ENCODE data around the gene PEF1.

PEF1 gene

DNA sequence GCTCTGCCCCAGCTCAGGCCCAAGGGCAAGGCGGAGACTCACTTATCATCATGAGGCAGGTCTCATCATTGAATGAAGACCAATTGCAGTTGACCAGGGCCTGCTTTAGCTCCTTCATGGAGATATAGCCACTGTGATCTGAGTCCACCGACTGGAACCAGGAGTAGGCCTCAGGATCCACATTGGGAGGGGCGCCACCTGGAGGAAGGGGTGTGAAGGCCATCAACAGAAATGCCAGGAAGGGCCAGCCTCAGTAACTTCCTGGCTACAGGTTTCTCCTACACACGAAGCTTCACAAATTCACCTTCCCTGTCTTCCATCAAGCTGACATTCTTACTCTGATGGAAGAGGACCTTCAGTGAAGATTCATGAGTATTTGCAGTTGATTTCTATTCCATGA lies 11.6 kb downstream of the PEF1 start:
- ChIA-PET CTCF (interaction anchor here (0.6 to 1.9 kb wide), 5 partner anchors 10 to 244 kb away, joined by 3 to 7 read pairs (median 3); partner anchors contain the start of gene PEF1), POLR2A (interaction anchor here (0.9 kb wide), 1 partner anchor 9 kb away, joined by 3 read pairs; no protein-coding TSS in a partner anchor)
- no peak for TF ChIP-seq SP1 (IDR thresholded peaks at IDR 0.05)
- TF ChIP-seq NFRKB (IDR thresholded peaks at IDR 0.05): no peak
- no peak for TF ChIP-seq FOXK2 (IDR thresholded peaks at IDR 0.05)
- no peak for TF ChIP-seq CTBP1 (IDR thresholded peaks at IDR 0.05; ENCODE audit: borderline replicate concordance)
- no peak for TF ChIP-seq SUZ12 (IDR thresholded peaks at IDR 0.05)
- no peak for TF ChIP-seq LEF1 (IDR thresholded peaks at IDR 0.05; ENCODE audit: borderline replicate concordance)
- no peak for TF ChIP-seq HDGF (IDR thresholded peaks at IDR 0.05; ENCODE audit: borderline replicate concordance)
- no peak for TF ChIP-seq FOXA1 (IDR thresholded peaks at IDR 0.05)
- TF ChIP-seq, protein P1, sequence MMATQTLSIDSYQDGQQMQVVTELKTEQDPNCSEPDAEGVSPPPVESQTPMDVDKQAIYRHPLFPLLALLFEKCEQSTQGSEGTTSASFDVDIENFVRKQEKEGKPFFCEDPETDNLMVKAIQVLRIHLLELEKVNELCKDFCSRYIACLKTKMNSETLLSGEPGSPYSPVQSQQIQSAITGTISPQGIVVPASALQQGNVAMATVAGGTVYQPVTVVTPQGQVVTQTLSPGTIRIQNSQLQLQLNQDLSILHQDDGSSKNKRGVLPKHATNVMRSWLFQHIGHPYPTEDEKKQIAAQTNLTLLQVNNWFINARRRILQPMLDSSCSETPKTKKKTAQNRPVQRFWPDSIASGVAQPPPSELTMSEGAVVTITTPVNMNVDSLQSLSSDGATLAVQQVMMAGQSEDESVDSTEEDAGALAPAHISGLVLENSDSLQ (IDR thresholded peaks at IDR 0.05): no peak
- no peak for TF ChIP-seq ZNF384 (IDR thresholded peaks at IDR 0.05)
- no peak for TF ChIP-seq TARDBP (IDR thresholded peaks at IDR 0.05)
- no peak for TF ChIP-seq FOXM1 (IDR thresholded peaks at IDR 0.05; ENCODE audit: borderline replicate concordance)
- no peak for TF ChIP-seq BHLHE40 (IDR thresholded peaks at IDR 0.05; ENCODE audit: borderline replicate concordance)
- no peak for TF ChIP-seq ELF4 (IDR thresholded peaks at IDR 0.05)
- no peak for TF ChIP-seq L3MBTL2 (conservative IDR thresholded peaks at IDR 0.05)
- DNase-seq (ENCODE audit: extremely low spot score): peak; percentile 74

DNA sequence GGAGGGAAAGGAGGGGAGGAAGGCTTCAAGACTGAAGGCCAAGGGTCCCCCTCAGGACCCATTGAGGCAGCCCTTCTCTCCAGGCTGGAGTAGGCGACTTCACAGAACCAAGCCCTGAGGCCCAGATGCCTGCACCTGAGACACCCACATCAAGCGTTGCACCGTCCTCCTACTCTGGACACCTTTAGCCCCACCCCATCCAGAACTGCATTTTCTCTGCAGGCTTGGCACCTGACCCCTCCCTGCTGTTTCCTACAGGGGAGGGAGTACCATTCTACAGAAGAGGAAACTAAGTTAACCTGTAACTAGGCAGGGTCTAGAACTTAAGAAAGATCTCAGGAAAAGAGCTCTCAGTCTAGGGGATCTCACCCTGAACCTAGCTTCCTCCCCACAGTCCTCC lies 12.0 kb downstream of the PEF1 start:
- DNase-seq (ENCODE audit: extremely low spot score): no peak
- CTCF ChIA-PET: interaction anchor here (0.6 to 1.9 kb wide), 4 partner anchors 9 to 29 kb away, joined by 3 to 7 read pairs (median 3); partner anchors contain the start of gene PEF1
- TF ChIP-seq TARDBP (IDR thresholded peaks at IDR 0.05) (no peak), FOXK2 (IDR thresholded peaks at IDR 0.05) (no peak), L3MBTL2 (conservative IDR thresholded peaks at IDR 0.05) (no peak), ELF4 (IDR thresholded peaks at IDR 0.05) (no peak), FOXA1 (IDR thresholded peaks at IDR 0.05) (no peak), BHLHE40 (IDR thresholded peaks at IDR 0.05; ENCODE audit: borderline replicate concordance) (no peak), HDGF (IDR thresholded peaks at IDR 0.05; ENCODE audit: borderline replicate concordance) (no peak), SP1 (IDR thresholded peaks at IDR 0.05) (no peak), ZNF384 (IDR thresholded peaks at IDR 0.05) (no peak), NFRKB (IDR thresholded peaks at IDR 0.05) (no peak), CTBP1 (IDR thresholded peaks at IDR 0.05; ENCODE audit: borderline replicate concordance) (no peak), FOXM1 (IDR thresholded peaks at IDR 0.05; ENCODE audit: borderline replicate concordance) (no peak), LEF1 (IDR thresholded peaks at IDR 0.05; ENCODE audit: borderline replicate concordance) (no peak), SUZ12 (IDR thresholded peaks at IDR 0.05) (no peak), ARNT (IDR thresholded peaks at IDR 0.05) (no peak)
- TF ChIP-seq, protein P1 (IDR thresholded peaks at IDR 0.05): no peak
- POLR2A ChIA-PET: interaction anchor here (0.7 to 0.9 kb wide), 2 partner anchors 10 to 12 kb away, joined by 3 read pairs; partner anchors contain the start of gene PEF1

DNA sequence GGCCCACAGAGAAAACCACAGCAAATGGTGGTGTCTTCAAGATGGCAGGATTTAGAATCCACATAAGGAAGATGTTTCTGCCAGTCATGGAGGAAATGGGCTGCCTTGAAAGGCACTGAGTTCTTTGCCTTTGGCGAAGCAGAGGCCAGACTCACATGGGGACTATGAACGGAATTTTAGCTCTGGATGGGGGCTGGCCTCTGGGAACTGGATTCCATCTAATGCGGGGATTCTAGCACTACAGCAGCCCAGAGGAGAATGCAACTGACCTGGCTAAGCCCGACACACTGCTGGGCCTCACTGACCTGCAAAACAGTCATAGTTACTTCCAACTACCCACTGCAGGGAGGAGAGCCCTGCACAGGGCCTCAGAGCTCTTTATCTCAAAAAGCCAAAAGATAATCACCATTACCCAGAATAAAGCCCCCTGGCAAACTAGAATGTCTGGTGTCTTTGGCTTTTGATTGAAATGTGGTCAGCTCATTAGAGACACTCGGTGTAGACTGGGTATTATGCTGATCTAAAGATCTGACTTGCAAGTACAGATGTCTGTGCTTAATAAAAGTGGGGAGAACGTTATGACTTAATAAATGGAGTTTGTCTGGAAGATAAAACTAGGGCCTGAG lies 15.6 kb downstream of the PEF1 start:
- POLR2A ChIA-PET: interaction anchor here (0.8 to 2.0 kb wide), 3 partner anchors 10 to 16 kb away, joined by 3 to 4 read pairs (median 4); partner anchors contain the start of gene PEF1
- DNase-seq (ENCODE audit: extremely low spot score): no peak
- CTCF ChIA-PET: interaction anchor here (1.1 kb wide), 1 partner anchor 64 kb away, joined by 3 read pairs; no protein-coding TSS in a partner anchor
- TF ChIP-seq CTBP1 (IDR thresholded peaks at IDR 0.05; ENCODE audit: borderline replicate concordance) (no peak), SP1 (IDR thresholded peaks at IDR 0.05) (no peak), FOXM1 (IDR thresholded peaks at IDR 0.05; ENCODE audit: borderline replicate concordance) (no peak), FOXA1 (IDR thresholded peaks at IDR 0.05) (no peak), L3MBTL2 (conservative IDR thresholded peaks at IDR 0.05) (no peak), SUZ12 (IDR thresholded peaks at IDR 0.05) (no peak), FOXK2 (IDR thresholded peaks at IDR 0.05) (no peak)

DNA sequence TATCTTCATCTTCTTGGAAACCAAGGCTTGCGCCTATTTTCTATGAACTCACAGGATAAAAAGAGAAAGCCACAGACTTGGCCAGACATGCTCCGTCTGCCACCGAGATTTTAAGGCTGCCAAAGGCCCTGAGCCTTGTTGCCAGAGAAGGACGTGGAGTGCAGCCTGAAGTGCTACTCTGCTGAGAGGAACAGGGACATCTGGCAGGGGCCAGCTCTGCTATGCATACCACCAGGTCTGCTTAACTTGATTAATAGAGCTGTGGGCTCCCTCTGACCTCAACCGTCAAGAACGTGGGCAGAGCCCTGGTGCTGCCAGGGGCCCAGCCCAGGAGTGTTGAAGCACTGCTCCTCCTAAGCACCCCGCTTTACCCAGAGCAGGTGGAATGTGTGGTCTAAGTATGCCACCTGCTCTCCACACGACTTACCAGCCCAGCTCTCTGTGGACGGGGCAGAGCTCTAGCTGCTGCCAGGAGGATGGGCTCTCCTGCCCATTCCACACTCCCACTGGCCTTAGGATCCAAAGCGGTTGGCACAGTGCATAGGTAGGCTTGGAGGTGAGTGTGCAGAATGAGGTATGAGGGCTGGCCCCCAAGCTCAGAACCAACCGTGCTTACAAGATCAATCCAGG lies 16.6 kb downstream of the PEF1 start:
- CTCF ChIA-PET: interaction anchor here (1.1 kb wide), 1 partner anchor 63 kb away, joined by 3 read pairs; no protein-coding TSS in a partner anchor
- no peak for DNase-seq (ENCODE audit: extremely low spot score)
- TF ChIP-seq ZNF384 (IDR thresholded peaks at IDR 0.05) (no peak), LEF1 (IDR thresholded peaks at IDR 0.05; ENCODE audit: borderline replicate concordance) (no peak), ELF4 (IDR thresholded peaks at IDR 0.05) (no peak), NFRKB (IDR thresholded peaks at IDR 0.05) (no peak), ARNT (IDR thresholded peaks at IDR 0.05) (no peak)

DNA sequence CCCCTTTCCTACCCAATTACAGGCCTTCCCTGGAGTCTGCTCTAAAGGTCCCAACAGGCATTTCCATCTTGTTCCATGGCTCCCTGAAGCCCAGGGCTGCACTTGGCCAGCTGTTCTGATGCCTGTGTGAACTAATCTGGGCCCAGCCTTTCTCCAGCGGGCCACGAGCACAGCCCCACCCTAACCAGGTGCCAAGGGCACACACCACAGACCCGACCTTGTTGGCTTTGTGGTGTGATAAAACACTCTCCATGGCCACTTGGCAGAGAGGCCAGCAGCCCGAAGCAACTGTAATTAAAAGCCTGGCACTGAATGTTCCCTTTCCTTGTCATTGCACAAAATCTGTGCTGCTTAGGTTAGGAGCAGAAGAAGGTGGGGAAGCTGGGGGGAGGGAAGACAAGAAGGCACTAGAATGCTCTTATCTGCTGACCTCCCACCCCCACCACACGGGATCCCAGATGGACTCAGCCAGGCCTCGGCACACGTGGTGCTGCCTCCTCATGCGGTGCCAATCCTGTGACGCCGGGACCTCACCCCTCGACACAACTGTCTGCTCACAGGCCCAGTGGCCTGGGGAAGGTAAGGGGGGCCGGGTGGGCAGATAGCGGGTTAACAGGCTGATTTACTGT lies 17.3 kb downstream of the PEF1 start:
- no peak for DNase-seq (ENCODE audit: extremely low spot score)
- TF ChIP-seq SUZ12 (IDR thresholded peaks at IDR 0.05) (no peak), CTBP1 (IDR thresholded peaks at IDR 0.05; ENCODE audit: borderline replicate concordance) (no peak), ARNT (IDR thresholded peaks at IDR 0.05) (no peak), FOXM1 (IDR thresholded peaks at IDR 0.05; ENCODE audit: borderline replicate concordance) (no peak), FOXA1 (IDR thresholded peaks at IDR 0.05) (no peak), HDGF (IDR thresholded peaks at IDR 0.05; ENCODE audit: borderline replicate concordance) (no peak), SP1 (IDR thresholded peaks at IDR 0.05) (no peak), FOXK2 (IDR thresholded peaks at IDR 0.05) (no peak), TARDBP (IDR thresholded peaks at IDR 0.05) (no peak), NFRKB (IDR thresholded peaks at IDR 0.05) (no peak), L3MBTL2 (conservative IDR thresholded peaks at IDR 0.05) (no peak), ZNF384 (IDR thresholded peaks at IDR 0.05) (no peak), LEF1 (IDR thresholded peaks at IDR 0.05; ENCODE audit: borderline replicate concordance) (no peak)
- ChIA-PET POLR2A (no interaction called here), CTCF (interaction anchor here (1.1 kb wide), 1 partner anchor 62 kb away, joined by 3 read pairs; no protein-coding TSS in a partner anchor)

More for the DNA sequence above, 16.6 kb downstream of the PEF1 start:
- POLR2A ChIA-PET: no interaction called here
